Endometrial microvascular endothelial cells (primary cell): ENCODE data around the gene CEP85. TPM values are rescaled to one million over a fixed set of nuclear protein-coding genes. Genes with fewer than 3 reads are reported as not detected.
"Not testable (repeated sequence)": the region's sequence is repeated elsewhere in the genome, so short reads cannot be mapped to it uniquely, and the experiment has no call there.

Experiments used
- in situ Hi-C: cut with HindIII; loops from 2 replicates; pipeline ENCODE4 v1.10.0; 2017; ENCODE audit warnings: low sequenced_read_pairs, low pct_unique_long_range_greater_than_20kb; ENCODE audit errors: inconsistent ontology term
- total RNA-seq: library from RNA; depleted of rRNA; stranded (reverse); fragments of >200 nt; gene quantifications from one replicate; pipeline ENCODE4 v1.2.3, GENCODE V29; 2015; ENCODE audit errors: inconsistent ontology term

The CEP85 gene
- total RNA-seq, 1 donor from 2014 or later: 11.7 TPM

GRCh38 chr1:26286064-26286416 lies 52.0 kb downstream of the CEP85 start:
- in situ Hi-C loops: no loop called here

GRCh38 chr1:26287033-26287711 lies 53.2 kb downstream of the CEP85 start:
- in situ Hi-C loops: no loop called here

- in situ Hi-C loops: no loop called here
Observed at GRCh38 chr1:26287811-26288210, 53.8 kb downstream of the CEP85 start.

- in situ Hi-C loops: no loop called here
Observed at GRCh38 chr1:26288311-26288941, 54.4 kb downstream of the CEP85 start.

- in situ Hi-C loops: no loop called here
Observed at GRCh38 chr1:26289158-26290059, 55.4 kb downstream of the CEP85 start.

GRCh38 chr1:26290122-26290881 lies 56.3 kb downstream of the CEP85 start:
- in situ Hi-C loops: no loop called here

- in situ Hi-C loops: no loop called here
Observed at GRCh38 chr1:26290882-26291261, 56.9 kb downstream of the CEP85 start.

- in situ Hi-C loops: no loop called here
Observed at GRCh38 chr1:26291433-26291832, 57.4 kb downstream of the CEP85 start.

GRCh38 chr1:26291939-26292338 lies 57.9 kb downstream of the CEP85 start:
- in situ Hi-C loops: no loop called here

- in situ Hi-C loops: not testable (repeated sequence)
Observed at GRCh38 chr1:26292735-26293134, 58.7 kb downstream of the CEP85 start.

GRCh38 chr1:26293911-26294463 lies 60.0 kb downstream of the CEP85 start:
- in situ Hi-C loops: no loop called here

GRCh38 chr1:26295194-26296138 lies 61.5 kb downstream of the CEP85 start:
- in situ Hi-C loops: no loop called here

GRCh38 chr1:26296340-26297056 lies 62.5 kb downstream of the CEP85 start:
- in situ Hi-C loops: no loop called here

GRCh38 chr1:26297057-26297790 lies 63.2 kb downstream of the CEP85 start:
- in situ Hi-C loops: no loop called here

GRCh38 chr1:26297791-26298124 lies 63.8 kb downstream of the CEP85 start:
- in situ Hi-C loops: no loop called here

GRCh38 chr1:26300578-26301275 lies 66.7 kb downstream of the CEP85 start:
- in situ Hi-C loops: no loop called here
